Endodermal cell (in vitro differentiated cells): ENCODE results near the gene CRACDL. TPM values are rescaled to one million over a fixed set of nuclear protein-coding genes. Genes with fewer than 3 reads are reported as not detected.

Experiments
- DNase-seq: peaks from one replicate; pipeline ENCODE4 v3.0.0-alpha.2; 2017
- H3K27ac ChIP-seq: 2 replicates; pipeline ENCODE4 v1.5.1; 2013; ENCODE audit warnings: mild to moderate bottlenecking, low read depth, low read length, moderate library complexity
- H3K27me3 ChIP-seq: 2 replicates; pipeline ENCODE4 v1.6.1; 2013; ENCODE audit warnings: mild to moderate bottlenecking, low read length, moderate library complexity; ENCODE audit not compliant: insufficient read depth, control insufficient read depth, poor library complexity, severe bottlenecking
- H3K36me3 ChIP-seq: 2 replicates; pipeline ENCODE4 v1.7.0; 2013; ENCODE audit warnings: mild to moderate bottlenecking, low read length, moderate library complexity; ENCODE audit not compliant: control insufficient read depth, insufficient read depth
- H3K4me1 ChIP-seq: one replicate; pipeline ENCODE4 v1.7.0; 2013; ENCODE audit warnings: low read length; ENCODE audit not compliant: control insufficient read depth, insufficient read depth
- H3K4me3 ChIP-seq: 2 replicates; pipeline ENCODE4 v1.5.1; 2013; ENCODE audit warnings: mild to moderate bottlenecking, low read length, moderate library complexity
- H3K9ac ChIP-seq: 2 replicates; pipeline ENCODE4 v1.6.1; 2013; ENCODE audit warnings: mild to moderate bottlenecking, low read length, moderate library complexity; ENCODE audit not compliant: poor library complexity, severe bottlenecking; ENCODE audit errors: extremely low read depth
- H3K9me3 ChIP-seq: 2 replicates; pipeline ENCODE4 v1.6.1; 2013; ENCODE audit warnings: mild to moderate bottlenecking, low read length, moderate library complexity; ENCODE audit not compliant: control insufficient read depth
- H3K27ac Mint-ChIP-seq: 2 replicates; pipeline ENCODE4 v1.8.0; 2020; ENCODE audit warnings: mixed read lengths
- H3K27me3 Mint-ChIP-seq: 2 replicates; pipeline ENCODE4 v1.8.0; 2021; ENCODE audit warnings: mild to moderate bottlenecking, mixed read lengths; ENCODE audit not compliant: insufficient read depth
- H3K36me3 Mint-ChIP-seq: 2 replicates; pipeline ENCODE4 v1.8.0; 2020; ENCODE audit warnings: low read depth, mixed read lengths
- H3K4me1 Mint-ChIP-seq: 2 replicates; pipeline ENCODE4 v1.8.0; 2020; ENCODE audit warnings: mixed read lengths
- H3K4me3 Mint-ChIP-seq: 2 replicates; pipeline ENCODE4 v1.8.0; 2020; ENCODE audit warnings: mild to moderate bottlenecking, moderate library complexity, mixed read lengths
- H3K9me3 Mint-ChIP-seq: 2 replicates; pipeline ENCODE4 v1.8.0; 2020; ENCODE audit warnings: mild to moderate bottlenecking, mixed read lengths
- CTCF ChIP-seq: fragments of 200-600 bp; sonication (generic); conservative IDR thresholded peaks from 2 replicates; pipeline ENCODE4 v1.5.0; 2021; ENCODE audit warnings: antibody characterized with exemption, mild to moderate bottlenecking
- WGBS, 2 experiments: methylation state at CpG; one replicate each; pipeline versions ENCODE4 v1.1.5 to v1.1.7; 2013; ENCODE audit warnings: missing lambda C conversion rate in 2 of 2, mixed read lengths in 1 of 2; ENCODE audit not compliant: insufficient coverage in 1 of 2, insufficient read length in 1 of 2; 5-methylcytosine and 5-hydroxymethylcytosine counted together
- total RNA-seq, 2 donors: library from RNA; stranded (reverse); fragmentation: NEBNext Ultra II Directional in 1 of 2; extraction: Animal tissue kit (Norgen Biotek cat#: 25700) in 1 of 2; gene quantifications; 2 replicates in 1 of 2; 3 replicates in 1 of 2; pipeline ENCODE4 v1.2.1, GENCODE V29; 2021

Gene CRACDL
- total RNA-seq, 2 donors from 2014 or later, result 0.26 to 0.31 TPM

- H3K4me3 Mint-ChIP-seq, result no peak overlapping the region
- 80% methylated on average over 1 of the region's 3 CpGs; no CpG with 5 or more reads in 1 of the 2 experiments for WGBS, 2 experiments
- no peak for TF ChIP-seq CTCF
- Histone ChIP-seq H3K36me3 (no peaks in the 10 kb centered on the region), H3K27ac (no peak overlapping the region), H3K4me3 (no peak overlapping the region), H3K9ac (no peak overlapping the region), H3K9me3 (no peaks in the 10 kb centered on the region), H3K27me3 (no peaks in the 10 kb centered on the region), H3K4me1 (no peaks in the 10 kb centered on the region)
- H3K27ac Mint-ChIP-seq, result no peak overlapping the region
- H3K36me3 Mint-ChIP-seq, result no peaks in the 10 kb centered on the region
- no peaks in the 10 kb centered on the region for H3K4me1 Mint-ChIP-seq
- H3K9me3 Mint-ChIP-seq, result no peaks in the 10 kb centered on the region
- no peaks in the 10 kb centered on the region for H3K27me3 Mint-ChIP-seq
- DNase-seq, result no peak
Measured at GRCh38 chr2:98842136-98842535, 93.9 kb downstream of the CRACDL start.

GRCh38 chr2:98839292-98839691 lies 96.7 kb downstream of the CRACDL start:
- no peak overlapping the region for H3K9ac ChIP-seq
- no peaks in the 10 kb centered on the region for H3K36me3 Mint-ChIP-seq
- WGBS, 2 experiments, result 73 to 88% methylated on average over 1 to 3 of the region's 3 CpGs
- H3K4me1 Mint-ChIP-seq, result no peaks in the 10 kb centered on the region
- DNase-seq, result no peak
- no peak overlapping the region for H3K4me3 Mint-ChIP-seq
- no peak overlapping the region for H3K4me3 ChIP-seq
- no peaks in the 10 kb centered on the region for H3K4me1 ChIP-seq
- no peak for TF ChIP-seq CTCF
- no peaks in the 10 kb centered on the region for H3K27me3 ChIP-seq
- no peak overlapping the region for H3K27ac Mint-ChIP-seq
- no peaks in the 10 kb centered on the region for H3K27me3 Mint-ChIP-seq
- no peaks in the 10 kb centered on the region for H3K9me3 Mint-ChIP-seq
- H3K9me3 ChIP-seq, result no peaks in the 10 kb centered on the region
- H3K36me3 ChIP-seq, result no peaks in the 10 kb centered on the region
- H3K27ac ChIP-seq, result no peak overlapping the region

- H3K4me1 ChIP-seq, result no peaks in the 10 kb centered on the region
- Mint-ChIP-seq H3K27ac (no peak overlapping the region), H3K9me3 (no peaks in the 10 kb centered on the region), H3K36me3 (no peaks in the 10 kb centered on the region), H3K4me1 (peaks cover 4% of the 10 kb centered on the region), H3K4me3 (no peak overlapping the region), H3K27me3 (no peaks in the 10 kb centered on the region)
- 91 to 92% methylated on average over 6 to 10 of the region's 10 CpGs for WGBS, 2 experiments
- no peaks in the 10 kb centered on the region for H3K36me3 ChIP-seq
- no peak for TF ChIP-seq CTCF
- H3K27me3 ChIP-seq, result no peaks in the 10 kb centered on the region
- no peak overlapping the region for H3K9ac ChIP-seq
- no peak overlapping the region for H3K4me3 ChIP-seq
- no peak overlapping the region for H3K27ac ChIP-seq
- DNase-seq, result no peak
- no peaks in the 10 kb centered on the region for H3K9me3 ChIP-seq
Measured at GRCh38 chr2:98835831-98836385, 100.1 kb downstream of the CRACDL start.
